Keratinocyte (primary cell): ENCODE data around the gene GSTO2. TPM values are rescaled to one million over a fixed set of nuclear protein-coding genes. Genes with fewer than 3 reads are reported as not detected.

Source experiments
- DNase-seq: peaks from one replicate; pipeline ENCODE4 v3.0.0-alpha.2; 2011; ENCODE audit warnings: low read depth, missing footprints, low spot score
- FAIRE-seq: peaks from 2 replicates; lab custom pipeline; 2011; peaks lifted over from hg19 to GRCh38; lab: Jason Lieb, UNC
- H2AFZ ChIP-seq: 2 replicates; pipeline ENCODE4 v1.6.0; 2012; ENCODE audit warnings: low read length, control low read depth, inconsistent platforms; ENCODE audit not compliant: control insufficient read depth
- H3K27ac ChIP-seq: 2 replicates; pipeline ENCODE4 v1.5.1; 2011; ENCODE audit warnings: low read length; ENCODE audit not compliant: control insufficient read depth, insufficient read depth
- H3K27me3 ChIP-seq: 3 replicates; pipeline ENCODE4 v1.6.0; 2011; ENCODE audit warnings: low read length; ENCODE audit not compliant: control insufficient read depth, insufficient read depth; ENCODE audit errors: extremely low read depth
- H3K36me3 ChIP-seq, 2 experiments: 2 replicates in 1 of 2; 3 replicates in 1 of 2; pipeline ENCODE4 v1.5.1; 2011; ENCODE audit warnings: low read length in 2 of 2, mild to moderate bottlenecking in 1 of 2; ENCODE audit not compliant: control insufficient read depth in 2 of 2, insufficient read depth in 2 of 2; ENCODE audit errors: extremely low read depth in 1 of 2
- H3K4me1 ChIP-seq: 3 replicates; pipeline ENCODE4 v1.5.1; 2011; ENCODE audit warnings: low read length; ENCODE audit not compliant: control insufficient read depth, insufficient read depth; ENCODE audit errors: extremely low read depth
- H3K4me2 ChIP-seq: 3 replicates; pipeline ENCODE4 v1.6.0; 2011; ENCODE audit warnings: low read depth, low read length; ENCODE audit not compliant: control insufficient read depth, insufficient read depth; ENCODE audit errors: extremely low read depth
- H3K4me3 ChIP-seq, 3 experiments: fragments of 200-600 bp in 1 of 3; sonication (generic) in 1 of 3; 2 replicates in 2 of 3; 3 replicates in 1 of 3; pipeline ENCODE4 v1.5.1; 2011 to 2016; ENCODE audit warnings: low read length in 3 of 3, mild to moderate bottlenecking in 3 of 3, control low read depth in 2 of 3, inconsistent platforms in 1 of 3, low read depth in 1 of 3, mixed read lengths in 1 of 3, mixed run types in 1 of 3, moderate library complexity in 1 of 3; ENCODE audit not compliant: control insufficient read depth in 2 of 3, insufficient read depth in 2 of 3; ENCODE audit errors: extremely low read depth in 1 of 3
- H3K79me2 ChIP-seq: 2 replicates; pipeline ENCODE4 v1.6.0; 2012; ENCODE audit warnings: low read length; ENCODE audit not compliant: control insufficient read depth, insufficient read depth
- H3K9ac ChIP-seq: 3 replicates; pipeline ENCODE4 v1.6.0; 2011; ENCODE audit warnings: low read length; ENCODE audit not compliant: control insufficient read depth, insufficient read depth; ENCODE audit errors: extremely low read depth
- H3K9me1 ChIP-seq: 3 replicates; pipeline ENCODE4 v1.6.0; 2011; ENCODE audit warnings: low read length; ENCODE audit not compliant: control insufficient read depth, insufficient read depth; ENCODE audit errors: extremely low read depth
- H3K9me3 ChIP-seq: 2 replicates; pipeline ENCODE4 v1.5.1; 2012; ENCODE audit warnings: low read depth, low read length; ENCODE audit not compliant: control insufficient read depth
- H4K20me1 ChIP-seq: 3 replicates; pipeline ENCODE4 v1.6.0; 2011; ENCODE audit warnings: low read length; ENCODE audit not compliant: control insufficient read depth, insufficient read depth; ENCODE audit errors: extremely low read depth
- CTCF ChIP-seq, 3 experiments: IDR thresholded peaks in 1 of 3; conservative IDR thresholded peaks in 1 of 3; optimal IDR thresholded peaks in 1 of 3; 2 replicates in 2 of 3; 3 replicates in 1 of 3; pipeline versions ENCODE3 to v1.5.1; 2011; ENCODE audit warnings: low read length in 3 of 3, mild to moderate bottlenecking in 3 of 3, moderate library complexity in 2 of 3, control low read depth in 1 of 3, inconsistent platforms in 1 of 3; ENCODE audit not compliant: insufficient read depth in 2 of 3; ENCODE audit errors: extremely low read depth in 1 of 3
- EZH2 ChIP-seq: IDR thresholded peaks from one replicate; pipeline ENCODE4 v1.6.1; 2012; ENCODE audit warnings: inconsistent platforms, mild to moderate bottlenecking, low read length, moderate library complexity
- dilution Hi-C: fragments of 300-500 bp; cut with MboI; formaldehyde crosslinking; loops from one replicate; pipeline ENCODE4 v1.7.0; 2020; ENCODE audit warnings: low sequenced_read_pairs; ENCODE audit not compliant: extremely low pct_ligation_motif_present
- polyA plus RNA-seq, 5 experiments: library from polyadenylated mRNA; depleted of rRNA in 3 of 5; stranded (reverse) in 3 of 5; stranded (forward) in 1 of 5; unstranded in 1 of 5; fragments of >200 nt; gene quantifications; 1 replicate in 1 of 5; 2 replicates in 3 of 5; 3 replicates in 1 of 5; pipeline versions ENCODE4 v1.2.1 to v1.2.3, GENCODE V29; 2011 to 2012; ENCODE audit warnings: missing spikeins in 2 of 5, low read depth in 1 of 5, low replicate concordance in 1 of 5

GSTO2 gene
- polyA plus RNA-seq, 1 donor (not counting 4 experiments of a cell fraction or from before 2014, with no cell fraction given): 56.9 TPM

GRCh38 chr10:104268405-104268712, 625 bp upstream of the GSTO2 start:
- no peaks in the 10 kb centered on the region for H4K20me1 ChIP-seq

GRCh38 chr10:104273286-104273685, 4.3 kb downstream of the GSTO2 start:
- Histone ChIP-seq H3K79me2 (peaks cover 11% of the 10 kb centered on the region), H2AFZ (no peak overlapping the region), H3K36me3 (peaks cover 3 to 6% of the 10 kb centered on the region in 2 experiments), H4K20me1 (no peaks in the 10 kb centered on the region), H3K27me3 (no peaks in the 10 kb centered on the region), H3K4me1 (peaks cover 19% of the 10 kb centered on the region), H3K4me3 (no peak overlapping the region), H3K9me1 (no peaks in the 10 kb centered on the region), H3K4me2 (no peak overlapping the region), H3K27ac (no peak overlapping the region), H3K9me3 (no peaks in the 10 kb centered on the region), H3K9ac (no peak overlapping the region)
- no peak for FAIRE-seq
- dilution Hi-C loops: no loop called here
- TF ChIP-seq EZH2 (no peak), CTCF (optimal IDR thresholded peaks at IDR 0.05 in 1 of 3, IDR thresholded peaks at IDR 0.05 in 1 of 3, conservative IDR thresholded peaks at IDR 0.05 in 1 of 3; ENCODE audit: extremely low read depth in 1 of 3, insufficient read depth in 2 of 3, low read length in 3 of 3) (no peak)
- no peak for DNase-seq

More at GRCh38 chr10:104268405-104268712, 625 bp upstream of the GSTO2 start:
- Histone ChIP-seq H3K4me1 (peaks cover 8% of the 10 kb centered on the region), H3K9me1 (no peaks in the 10 kb centered on the region), H3K9ac (peak overlapping the region; percentile 96), H3K36me3 (peaks cover 8 to 12% of the 10 kb centered on the region in 2 experiments), H3K79me2 (peaks cover 26% of the 10 kb centered on the region), H3K9me3 (no peaks in the 10 kb centered on the region), H3K4me3 (peak overlapping the region; percentile 58 to 75 (median 61)), H2AFZ (peak overlapping the region; percentile 50), H3K4me2 (peak overlapping the region; percentile 75), H3K27ac (peak overlapping the region; percentile 77), H3K27me3 (no peaks in the 10 kb centered on the region)
- no peak for DNase-seq
- dilution Hi-C loops: no loop called here
- no peak for FAIRE-seq
- TF ChIP-seq CTCF (optimal IDR thresholded peaks at IDR 0.05 in 1 of 3, IDR thresholded peaks at IDR 0.05 in 1 of 3, conservative IDR thresholded peaks at IDR 0.05 in 1 of 3; ENCODE audit: extremely low read depth in 1 of 3, insufficient read depth in 2 of 3, low read length in 3 of 3) (no peak), EZH2 (no peak)
